Subcutaneous abdominal adipose tissue (tissue), 5 donors: ENCODE results near the gene LRCH1.

Experiments
- H3K27ac ChIP-seq: one replicate; pipeline ENCODE4 v1.7.0; 2013; ENCODE audit warnings: low read depth, mild to moderate bottlenecking, inconsistent platforms, low read length, moderate library complexity
- H3K27me3 ChIP-seq, 5 donors: one replicate each; pipeline ENCODE4 v1.7.0; 2013; ENCODE audit warnings: low read length in 5 of 5, inconsistent platforms in 1 of 5; ENCODE audit not compliant: control insufficient read depth in 5 of 5, insufficient read depth in 4 of 5
- H3K36me3 ChIP-seq, 5 donors: one replicate each; pipeline ENCODE4 v1.7.0; 2013; ENCODE audit warnings: low read length in 5 of 5; ENCODE audit not compliant: control insufficient read depth in 5 of 5, insufficient read depth in 5 of 5
- H3K4me1 ChIP-seq, 5 donors: one replicate each; pipeline ENCODE4 v1.7.0; 2013; ENCODE audit warnings: low read length in 5 of 5, mild to moderate bottlenecking in 3 of 5, moderate library complexity in 1 of 5; ENCODE audit not compliant: control insufficient read depth in 5 of 5, insufficient read depth in 5 of 5
- H3K4me3 ChIP-seq, 5 donors: one replicate each; pipeline ENCODE4 v1.7.0; 2013; ENCODE audit warnings: low read length in 5 of 5, low read depth in 1 of 5
- H3K9ac ChIP-seq, 5 donors: one replicate each; pipeline ENCODE4 v1.7.0; 2013; ENCODE audit warnings: low read length in 5 of 5, mild to moderate bottlenecking in 4 of 5, moderate library complexity in 3 of 5
- H3K9me3 ChIP-seq, 5 donors: one replicate each; pipeline ENCODE4 v1.7.0; 2013; ENCODE audit warnings: low read length in 5 of 5; ENCODE audit not compliant: control insufficient read depth in 5 of 5
- donor health status: healthy.
- donor health status: healthy.
- donor health status: healthy.
- donor health status: healthy.
- donor health status: healthy.

LRCH1 gene

DNA sequence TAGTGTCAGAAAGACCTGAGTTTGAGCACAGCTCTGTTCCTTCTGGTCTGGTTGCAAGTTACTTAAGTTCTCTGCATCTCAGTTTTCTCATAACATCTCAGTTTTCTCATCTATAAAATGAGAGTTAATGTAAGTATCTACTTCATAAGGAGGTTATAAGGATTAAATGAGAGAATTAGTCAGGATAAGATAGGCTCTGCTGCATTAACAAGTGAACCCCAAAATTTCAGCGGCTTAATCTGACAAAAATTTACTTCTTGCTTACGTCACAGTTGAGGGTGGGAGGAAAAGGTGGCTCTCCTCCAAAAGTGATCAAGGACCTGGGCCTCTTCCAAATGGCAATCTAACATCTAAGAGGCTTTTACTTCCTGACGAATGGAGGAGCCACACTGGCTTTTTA lies 31.5 kb upstream of the LRCH1 start:
- Histone ChIP-seq H3K9me3 (peaks cover 2 to 7% (median 4%) of the 10 kb centered on the region in 5 donors), H3K27me3 (no peaks in the 10 kb centered on the region), H3K27ac (peak overlapping the region; percentile 7), H3K4me1 (peaks cover 0 to 47% (median 5%) of the 10 kb centered on the region in 5 donors), H3K36me3 (no peaks in the 10 kb centered on the region), H3K9ac (no peak overlapping the region), H3K4me3 (no peak overlapping the region)

DNA sequence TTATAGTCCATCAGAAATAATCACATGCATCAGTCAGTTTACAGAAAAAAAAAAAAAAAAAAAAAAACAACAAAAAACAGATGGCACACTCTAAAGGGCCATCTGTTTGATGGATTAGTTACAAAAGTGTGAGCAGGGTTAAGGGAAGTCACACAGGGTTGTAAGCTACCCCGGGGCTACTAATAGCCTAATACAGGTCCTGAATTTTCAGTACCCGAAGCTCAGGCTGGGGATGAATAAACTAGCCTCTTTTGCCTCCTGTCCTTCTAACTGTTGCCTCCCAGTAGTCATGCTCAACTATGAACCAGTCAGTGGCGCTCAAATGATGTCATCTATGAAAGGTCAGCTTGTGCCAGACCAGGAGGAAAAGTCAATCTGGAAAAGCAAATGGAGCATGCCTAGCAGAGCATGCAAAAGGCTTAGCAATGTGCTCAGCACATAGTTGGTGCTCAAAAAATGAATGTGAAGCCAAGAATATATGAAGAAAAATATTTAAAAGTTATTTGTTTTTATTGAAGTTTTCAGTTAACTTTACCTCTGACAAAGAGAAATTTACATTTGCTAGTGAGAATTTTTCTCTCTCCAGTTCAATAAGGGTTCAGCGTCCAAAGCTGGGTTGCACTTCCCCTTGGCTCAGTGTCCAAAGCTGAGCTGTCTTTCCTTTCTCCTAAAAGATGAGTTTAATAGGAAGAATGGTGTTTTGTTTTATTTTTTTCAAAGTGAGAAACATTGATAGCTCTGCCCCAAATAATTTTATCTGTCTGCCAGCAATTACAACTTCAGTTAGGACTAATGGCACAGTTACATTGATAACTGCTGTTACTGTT lies 30.8 kb upstream of the LRCH1 start:
- peaks cover 0 to 45% (median 2%) of the 10 kb centered on the region in 5 donors for H3K4me1 ChIP-seq
- H3K4me3 ChIP-seq = no peak overlapping the region
- peak overlapping the region; percentile 26 for H3K27ac ChIP-seq
- peaks cover 2 to 7% (median 4%) of the 10 kb centered on the region in 5 donors for H3K9me3 ChIP-seq
- no peak overlapping the region for H3K9ac ChIP-seq
- no peaks in the 10 kb centered on the region for H3K27me3 ChIP-seq
- H3K36me3 ChIP-seq = no peaks in the 10 kb centered on the region

DNA sequence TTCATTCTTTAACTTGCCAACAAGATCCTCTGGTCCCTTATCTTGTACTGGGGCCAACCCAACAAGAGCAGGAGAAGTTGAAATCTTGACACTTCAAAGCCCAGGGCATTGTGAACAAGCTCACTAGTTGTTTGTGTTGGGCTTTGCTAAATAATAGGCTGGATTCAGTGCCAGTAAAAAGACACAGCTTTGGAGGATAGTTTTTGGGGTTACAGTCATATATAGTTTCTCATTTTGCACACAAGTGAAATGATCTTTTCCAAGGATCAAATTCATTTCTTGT lies 30.3 kb upstream of the LRCH1 start:
- no peaks in the 10 kb centered on the region for H3K36me3 ChIP-seq
- no peak overlapping the region for H3K4me3 ChIP-seq
- H3K4me1 ChIP-seq = peaks cover 0 to 40% (median 0%) of the 10 kb centered on the region in 5 donors
- no peaks in the 10 kb centered on the region for H3K27me3 ChIP-seq
- no peak overlapping the region for H3K27ac ChIP-seq
- H3K9me3 ChIP-seq = peaks cover 2 to 7% (median 4%) of the 10 kb centered on the region in 5 donors
- no peak overlapping the region for H3K9ac ChIP-seq

DNA sequence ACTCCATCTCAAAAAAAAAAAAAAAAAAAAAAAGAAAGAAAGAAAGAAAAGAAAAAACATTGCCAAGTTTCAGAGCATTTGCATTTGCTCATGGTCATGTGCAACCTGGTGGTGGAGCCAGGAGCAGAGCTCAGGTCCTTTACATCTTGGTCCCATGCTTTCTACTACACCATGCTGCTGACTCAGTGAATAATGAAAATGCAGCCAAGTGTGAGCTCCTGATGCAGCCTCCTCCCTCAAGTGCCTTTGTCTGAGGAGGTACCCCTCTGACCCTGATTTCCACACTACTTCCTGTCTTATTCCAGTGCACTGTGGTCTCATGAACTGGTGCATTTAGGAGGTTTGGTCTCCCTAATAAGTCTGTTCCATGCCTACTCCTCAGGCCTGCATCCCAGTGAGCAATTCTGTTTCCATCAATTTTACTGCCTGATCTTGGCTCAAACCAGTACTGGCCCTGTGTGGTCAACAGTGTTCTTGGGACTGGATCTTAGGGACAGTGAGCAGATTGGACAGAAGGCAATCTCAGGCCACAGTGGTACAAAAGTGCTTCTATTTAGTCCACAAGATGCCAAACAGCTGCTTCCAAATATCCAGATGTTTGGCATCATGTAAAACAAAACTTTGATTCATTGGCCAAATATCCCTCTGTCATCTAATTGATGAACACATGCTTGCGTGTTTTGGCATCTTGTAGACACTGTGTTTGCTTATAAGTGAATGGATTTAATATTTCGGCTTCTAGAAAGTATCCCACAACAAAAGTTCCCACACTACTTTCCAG lies 28.8 kb upstream of the LRCH1 start:
- H3K4me1 ChIP-seq = peaks cover 0 to 33% (median 0%) of the 10 kb centered on the region in 5 donors

DNA sequence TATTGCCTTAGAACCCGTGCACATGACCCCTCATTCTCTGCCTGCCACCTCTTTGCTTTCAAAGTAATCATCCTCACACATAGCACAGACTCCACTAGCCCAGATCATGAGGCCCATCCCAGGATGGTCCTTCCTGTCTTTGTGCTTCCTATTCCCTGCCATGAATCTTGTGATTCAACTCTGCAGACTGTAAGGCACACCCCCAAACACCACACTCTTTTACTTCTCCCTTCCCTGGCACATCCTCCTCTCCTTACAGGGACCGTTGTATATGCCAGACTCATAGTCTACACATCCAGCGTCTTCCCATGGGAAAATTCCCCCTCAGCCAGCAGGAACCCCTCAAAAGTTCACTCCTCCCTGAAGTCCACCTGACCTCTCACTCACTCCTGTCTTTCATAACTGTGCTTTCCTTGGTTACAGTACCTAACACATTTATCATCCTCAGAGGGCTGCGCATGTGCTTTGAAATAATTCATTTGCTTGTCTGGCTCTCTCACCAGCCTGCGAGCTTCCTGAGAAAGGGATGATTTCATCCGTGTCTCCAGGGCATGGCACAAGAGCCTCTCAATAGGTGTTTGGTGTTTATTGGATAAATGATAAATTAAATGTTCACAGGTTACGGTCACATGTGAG lies 26.8 kb upstream of the LRCH1 start:
- no peaks in the 10 kb centered on the region for H3K27me3 ChIP-seq
- peaks cover 2 to 5% (median 4%) of the 10 kb centered on the region in 5 donors for H3K9me3 ChIP-seq
- peaks cover 0 to 26% (median 0%) of the 10 kb centered on the region in 5 donors for H3K4me1 ChIP-seq
- no peak overlapping the region for H3K9ac ChIP-seq
- H3K36me3 ChIP-seq = no peaks in the 10 kb centered on the region
- H3K4me3 ChIP-seq = no peak overlapping the region
- no peak overlapping the region for H3K27ac ChIP-seq

More for the DNA sequence above, 28.8 kb upstream of the LRCH1 start:
- Histone ChIP-seq H3K36me3 (no peaks in the 10 kb centered on the region), H3K9me3 (peaks cover 2 to 7% (median 4%) of the 10 kb centered on the region in 5 donors), H3K27me3 (no peaks in the 10 kb centered on the region), H3K9ac (no peak overlapping the region), H3K4me3 (no peak overlapping the region), H3K27ac (no peak overlapping the region)

DNA sequence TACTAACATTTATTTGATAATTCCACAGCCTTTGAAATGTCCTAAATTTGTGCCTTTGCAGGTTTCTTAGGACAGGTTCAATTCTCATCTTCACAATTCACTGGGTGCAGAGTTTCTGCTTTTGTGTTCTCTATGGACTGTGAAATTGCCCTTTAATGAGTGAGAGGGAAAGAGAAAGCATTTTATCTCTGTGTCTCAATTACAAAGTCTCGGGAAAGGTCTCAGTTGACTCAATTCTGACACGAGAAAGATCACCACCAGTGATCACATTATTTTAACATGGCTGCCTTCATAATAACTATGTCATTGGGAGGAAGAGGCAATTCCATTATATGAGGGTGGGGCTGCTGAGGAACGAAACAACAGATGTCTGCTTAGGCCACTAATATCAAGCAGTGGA lies 26.2 kb upstream of the LRCH1 start:
- H3K27me3 ChIP-seq = no peaks in the 10 kb centered on the region
- peaks cover 0 to 27% (median 0%) of the 10 kb centered on the region in 5 donors for H3K4me1 ChIP-seq
- H3K4me3 ChIP-seq = no peak overlapping the region
- H3K27ac ChIP-seq = no peak overlapping the region
- no peak overlapping the region for H3K9ac ChIP-seq
- H3K36me3 ChIP-seq = no peaks in the 10 kb centered on the region
- H3K9me3 ChIP-seq = peaks cover 0 to under 1% (median 0%) of the 10 kb centered on the region in 5 donors

DNA sequence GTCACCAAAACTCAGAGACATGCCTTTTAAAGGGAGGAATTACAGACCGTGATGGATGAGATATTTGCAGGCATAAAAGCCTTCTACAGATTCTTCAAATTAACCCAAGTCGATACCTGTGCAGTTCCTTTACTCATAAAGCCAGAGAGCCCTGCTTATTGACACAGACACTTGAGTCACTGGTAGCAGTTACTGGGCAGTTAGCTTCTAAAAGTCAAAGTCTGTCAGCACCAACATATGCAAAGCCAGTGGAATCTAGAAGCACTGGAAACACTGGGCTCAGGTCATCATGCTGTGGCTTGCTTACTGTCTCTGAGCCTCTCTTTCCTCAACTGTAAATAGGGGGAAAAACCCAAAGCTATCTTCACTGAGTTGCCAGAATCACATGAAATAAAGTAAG lies 25.7 kb upstream of the LRCH1 start:
- Histone ChIP-seq H3K4me1 (peaks cover 0 to 22% (median 0%) of the 10 kb centered on the region in 5 donors), H3K4me3 (no peak overlapping the region), H3K27me3 (no peaks in the 10 kb centered on the region), H3K36me3 (no peaks in the 10 kb centered on the region), H3K9ac (no peak overlapping the region), H3K9me3 (no peaks in the 10 kb centered on the region), H3K27ac (no peak overlapping the region)

DNA sequence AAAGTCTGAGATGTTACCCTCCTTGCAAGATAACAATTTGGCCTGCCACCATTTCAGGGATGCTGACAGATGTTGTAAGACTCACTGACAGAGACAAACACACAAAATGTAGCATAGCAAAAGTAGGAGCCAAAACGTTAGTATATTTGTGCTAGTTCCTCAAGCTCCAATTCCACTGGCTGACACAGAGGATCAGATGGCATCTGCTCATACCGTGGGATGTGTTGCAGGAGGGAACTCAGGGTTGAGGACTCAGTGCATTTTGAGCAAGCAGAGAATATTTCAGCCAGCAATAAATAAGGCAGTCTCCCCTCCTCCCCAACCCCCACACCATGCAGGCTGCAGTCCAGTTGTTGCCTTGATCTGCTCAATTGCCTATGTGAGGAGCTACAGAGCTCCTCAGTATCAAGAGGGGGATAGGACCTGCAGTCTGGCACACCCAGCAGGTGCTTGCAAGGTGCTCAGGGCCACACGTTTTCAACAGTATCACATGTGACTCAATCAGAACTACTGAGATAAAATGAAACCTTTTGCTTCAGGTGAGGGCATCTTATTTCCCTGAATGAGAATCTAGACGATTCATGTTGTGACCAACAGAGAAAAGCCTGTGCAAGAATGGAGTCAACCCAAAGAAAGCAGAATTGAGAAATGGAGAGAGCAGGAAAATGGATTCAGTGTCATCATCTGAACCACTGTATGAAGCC lies 23.6 kb upstream of the LRCH1 start:
- H3K9me3 ChIP-seq = no peaks in the 10 kb centered on the region
- no peak overlapping the region for H3K4me3 ChIP-seq
- no peak overlapping the region for H3K27ac ChIP-seq
- no peaks in the 10 kb centered on the region for H3K36me3 ChIP-seq
- H3K27me3 ChIP-seq = no peaks in the 10 kb centered on the region
- peaks cover 0 to 4% (median 0%) of the 10 kb centered on the region in 5 donors for H3K4me1 ChIP-seq
- H3K9ac ChIP-seq = no peak overlapping the region

DNA sequence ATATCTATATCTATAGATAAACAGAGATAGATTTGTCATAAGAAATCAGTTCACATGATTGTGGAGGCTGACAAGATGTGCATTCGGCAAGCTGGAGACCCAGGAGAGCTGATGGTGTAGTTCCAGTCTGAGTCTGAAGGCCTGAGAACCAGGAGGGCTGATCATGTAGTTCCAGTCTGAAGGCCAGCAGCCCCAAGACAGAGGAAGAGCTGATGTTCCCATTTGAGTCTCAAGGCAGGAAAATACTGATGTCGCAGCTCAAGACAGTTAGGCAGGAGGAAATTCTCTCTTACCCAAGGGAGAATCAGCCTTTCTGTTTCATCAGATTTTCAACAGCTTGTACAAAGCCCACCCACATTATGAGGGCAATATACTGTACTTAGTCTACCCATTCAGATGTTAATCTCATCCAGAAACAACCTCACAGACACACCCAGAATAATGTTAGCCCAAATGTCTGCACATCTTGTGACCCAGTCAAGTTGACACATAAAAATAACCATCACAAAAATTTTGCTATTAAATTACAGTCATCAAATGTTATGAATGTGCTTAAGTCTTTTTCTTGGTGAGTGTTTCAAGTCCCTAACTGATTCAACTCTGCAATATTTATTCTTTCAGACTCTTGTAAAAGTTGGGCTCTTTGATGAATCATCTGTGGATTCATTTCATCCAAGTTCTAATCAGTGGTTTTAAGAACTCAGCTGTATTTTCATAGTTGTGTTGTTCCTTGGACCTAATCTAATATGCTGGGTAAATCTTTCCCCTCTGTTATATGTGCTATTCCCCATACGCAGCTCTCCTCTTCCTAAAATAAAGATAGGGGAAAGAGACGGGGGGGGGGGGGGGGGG lies 22.7 kb upstream of the LRCH1 start:
- Histone ChIP-seq H3K4me3 (no peak overlapping the region), H3K9me3 (no peaks in the 10 kb centered on the region), H3K9ac (no peak overlapping the region), H3K27ac (no peak overlapping the region), H3K27me3 (no peaks in the 10 kb centered on the region), H3K36me3 (no peaks in the 10 kb centered on the region), H3K4me1 (peaks cover 0 to 4% (median 0%) of the 10 kb centered on the region in 5 donors)
